Astrocyte (in vitro differentiated cells and primary cell): ENCODE measurements around the gene TSPEAR.

ENCODE experiments used
- EZH2 ChIP-seq: IDR thresholded peaks from 2 replicates; pipeline ENCODE4 v1.6.1; 2012; ENCODE audit warnings: mild to moderate bottlenecking, low read length, inconsistent platforms; ENCODE audit not compliant: insufficient read depth
- TF ChIP-seq, protein P1 (sequence below): IDR thresholded peaks from 2 replicates; pipeline ENCODE4 v1.5.1; 2011; ENCODE audit warnings: low read depth, mild to moderate bottlenecking, inconsistent platforms, low read length, moderate library complexity; ENCODE audit not compliant: insufficient read depth

DNA sequence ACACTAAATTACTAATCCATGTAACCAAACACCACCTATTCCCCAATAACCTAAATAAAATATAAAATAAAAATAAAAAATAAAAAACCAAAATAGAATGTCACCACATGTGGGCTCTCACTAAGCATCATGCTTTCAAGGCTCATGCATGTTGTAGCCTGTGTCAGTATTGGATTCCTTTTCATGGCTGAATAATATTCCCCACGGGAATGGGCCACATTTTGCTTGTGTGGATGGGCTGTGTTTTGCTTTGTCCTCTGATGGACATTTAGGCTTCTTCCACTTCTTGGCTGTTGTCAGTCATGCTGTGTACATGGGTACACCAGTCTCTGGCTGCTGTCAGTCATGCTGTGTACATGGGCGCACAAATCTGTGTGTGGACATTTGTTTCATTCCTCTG, 122.3 kb downstream of the TSPEAR start:
- TF ChIP-seq, protein P1, sequence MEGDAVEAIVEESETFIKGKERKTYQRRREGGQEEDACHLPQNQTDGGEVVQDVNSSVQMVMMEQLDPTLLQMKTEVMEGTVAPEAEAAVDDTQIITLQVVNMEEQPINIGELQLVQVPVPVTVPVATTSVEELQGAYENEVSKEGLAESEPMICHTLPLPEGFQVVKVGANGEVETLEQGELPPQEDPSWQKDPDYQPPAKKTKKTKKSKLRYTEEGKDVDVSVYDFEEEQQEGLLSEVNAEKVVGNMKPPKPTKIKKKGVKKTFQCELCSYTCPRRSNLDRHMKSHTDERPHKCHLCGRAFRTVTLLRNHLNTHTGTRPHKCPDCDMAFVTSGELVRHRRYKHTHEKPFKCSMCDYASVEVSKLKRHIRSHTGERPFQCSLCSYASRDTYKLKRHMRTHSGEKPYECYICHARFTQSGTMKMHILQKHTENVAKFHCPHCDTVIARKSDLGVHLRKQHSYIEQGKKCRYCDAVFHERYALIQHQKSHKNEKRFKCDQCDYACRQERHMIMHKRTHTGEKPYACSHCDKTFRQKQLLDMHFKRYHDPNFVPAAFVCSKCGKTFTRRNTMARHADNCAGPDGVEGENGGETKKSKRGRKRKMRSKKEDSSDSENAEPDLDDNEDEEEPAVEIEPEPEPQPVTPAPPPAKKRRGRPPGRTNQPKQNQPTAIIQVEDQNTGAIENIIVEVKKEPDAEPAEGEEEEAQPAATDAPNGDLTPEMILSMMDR = no peak
- TF ChIP-seq EZH2 = no peak
